C1 segment of cervical spinal cord (tissue), 14 donors: ENCODE measurements around the gene DOK7.

Experiments used
- DNase-seq, 14 donors: peaks; one replicate each; lab custom pipeline; 2025; lab: John Stamatoyannopoulos, UW

Gene DOK7

DNA sequence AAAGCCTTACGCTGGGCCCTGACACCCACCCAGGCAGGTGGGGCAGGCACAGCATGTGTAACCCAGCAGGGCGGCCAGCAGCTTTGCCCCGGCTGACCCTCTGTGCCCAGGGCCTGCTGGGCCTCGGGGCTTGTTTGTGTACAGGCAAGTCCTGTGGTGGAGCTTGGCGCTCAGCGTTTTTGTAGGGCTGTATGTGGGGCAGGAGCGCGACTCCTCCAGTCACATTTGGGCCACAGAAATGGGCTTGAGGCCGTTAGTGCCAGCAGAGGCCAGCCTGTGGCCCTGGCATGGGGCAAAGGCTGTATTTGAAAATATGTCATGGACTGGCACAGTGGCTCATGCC lies 36.0 kb upstream of the DOK7 start:
- DNase-seq: no peak

GRCh38 chr4:3427706-3428446 lies 35.2 kb upstream of the DOK7 start:
- no peak for DNase-seq

- no peak for DNase-seq
Observed at GRCh38 chr4:3429651-3430050, 33.5 kb upstream of the DOK7 start.

DNA sequence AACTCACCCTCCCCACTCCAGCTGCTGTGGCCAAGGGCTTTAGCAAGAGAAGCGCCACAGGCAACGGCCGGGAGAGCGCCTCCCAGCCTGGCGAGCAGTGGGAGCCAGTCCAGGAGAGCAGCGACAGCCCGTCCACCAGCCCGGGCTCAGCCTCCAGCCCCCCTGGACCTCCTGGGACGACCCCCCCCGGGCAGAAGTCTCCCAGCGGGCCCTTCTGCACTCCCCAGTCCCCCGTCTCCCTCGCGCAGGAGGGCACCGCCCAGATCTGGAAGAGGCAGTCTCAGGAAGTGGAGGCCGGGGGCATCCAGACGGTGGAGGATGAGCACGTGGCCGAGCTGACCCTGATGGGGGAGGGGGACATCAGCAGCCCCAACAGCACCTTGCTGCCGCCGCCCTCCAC lies 32.6 kb upstream of the DOK7 start:
- DNase-seq: no peak

- no peak for DNase-seq
Observed at GRCh38 chr4:3431446-3431993, 31.6 kb upstream of the DOK7 start.

DNA sequence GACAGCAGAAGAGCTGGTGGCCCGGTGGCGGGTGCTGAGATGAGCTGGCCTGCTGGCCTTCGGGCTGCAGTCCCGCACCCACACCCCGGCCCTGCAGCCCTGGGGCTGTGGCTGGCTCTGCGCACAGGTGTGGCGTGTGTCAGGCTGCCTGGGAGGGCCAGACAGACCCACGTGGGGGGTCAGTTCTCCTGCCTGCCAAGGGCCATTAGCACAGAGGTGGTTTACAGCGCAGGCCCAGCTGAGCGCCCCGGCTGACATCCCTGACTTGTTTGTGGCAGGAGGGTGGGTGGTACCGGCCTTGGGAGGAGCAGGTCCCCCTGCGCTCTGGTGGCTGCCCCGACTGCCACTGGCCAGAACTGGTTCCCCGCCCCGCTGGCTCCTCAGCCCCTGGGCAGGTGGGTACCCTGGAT lies 30.7 kb upstream of the DOK7 start:
- no peak for DNase-seq

- DNase-seq: no peak
Observed at GRCh38 chr4:3433138-3433869, 29.8 kb upstream of the DOK7 start.

DNA sequence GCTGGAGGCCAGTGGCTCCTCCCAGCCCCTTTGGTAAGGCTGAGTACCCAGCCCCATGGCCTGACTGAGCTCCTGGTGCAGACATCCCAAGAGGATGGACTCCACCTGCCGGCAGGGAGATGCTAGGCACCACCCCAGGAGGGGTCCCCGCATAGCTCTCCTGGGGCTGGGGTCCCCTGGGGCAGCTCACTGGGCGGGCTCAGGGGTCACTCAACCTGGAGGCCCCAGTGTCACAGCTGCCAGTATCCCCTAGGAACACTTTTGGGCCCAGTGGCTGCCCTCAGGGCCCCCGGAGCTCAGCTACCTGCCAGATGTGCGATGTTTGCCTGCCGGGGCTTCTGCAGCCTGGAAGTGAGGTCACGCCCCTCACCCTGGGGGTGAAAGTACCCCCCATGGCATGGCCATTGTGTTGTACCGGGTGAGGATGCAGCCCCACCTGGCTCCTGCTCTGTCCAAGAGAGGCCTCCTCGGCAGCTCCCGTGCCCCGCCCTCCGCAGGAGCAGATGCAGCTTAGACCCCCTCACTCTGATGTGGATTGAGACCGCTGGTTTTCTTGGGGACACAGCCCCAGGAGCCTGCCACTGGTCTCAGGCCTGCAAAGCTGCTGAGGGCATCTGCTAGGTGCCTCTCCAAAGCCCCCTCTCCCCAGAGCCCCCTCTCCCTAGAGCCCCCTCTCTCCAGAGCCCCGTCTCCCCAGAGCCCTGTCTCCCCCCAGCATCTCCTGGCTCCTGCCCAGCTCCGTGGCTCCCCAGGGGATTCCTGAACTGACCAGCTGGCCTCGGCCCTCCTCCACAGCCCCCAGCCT lies 28.0 kb upstream of the DOK7 start:
- DNase-seq: no peak

- no peak for DNase-seq
Observed at GRCh38 chr4:3435686-3435956, 27.5 kb upstream of the DOK7 start.

DNA sequence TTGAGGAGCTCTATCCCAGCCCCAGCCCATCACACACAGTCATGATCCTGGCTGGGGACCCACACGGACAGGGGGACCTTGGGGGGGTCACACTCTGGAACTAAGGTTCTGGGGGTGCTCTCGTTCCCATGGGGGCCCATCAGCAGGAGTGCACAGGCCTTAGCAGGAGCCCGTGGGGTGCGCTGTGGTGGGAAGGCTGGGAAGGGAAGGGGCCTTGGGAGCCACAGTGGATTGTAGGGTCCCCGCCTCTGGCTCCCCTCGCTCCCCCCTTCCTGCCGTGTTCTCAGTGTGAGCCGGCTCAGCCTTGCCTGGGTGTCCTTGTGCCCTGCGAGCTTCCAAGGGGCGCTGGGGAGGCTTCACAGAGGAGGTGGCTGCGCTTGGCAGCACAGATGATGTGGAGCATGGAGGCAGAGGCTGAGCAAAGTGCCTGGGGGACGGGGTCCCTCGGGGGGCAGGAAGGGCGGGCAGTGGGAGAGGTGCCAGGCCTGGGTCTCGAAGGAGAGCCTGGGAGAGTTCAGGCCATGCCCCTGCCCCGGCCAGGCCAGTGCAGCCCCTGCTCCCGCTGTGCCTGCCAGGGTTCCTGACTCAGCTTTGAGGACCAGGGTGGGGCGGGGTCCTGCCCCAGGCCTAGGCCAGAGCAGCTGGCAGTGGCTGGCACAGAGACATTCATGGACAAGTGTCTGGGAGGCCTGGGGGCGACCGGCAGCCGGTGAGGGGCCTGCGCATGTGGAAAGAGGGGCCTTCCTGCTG lies 26.9 kb upstream of the DOK7 start:
- DNase-seq: no peak

DNA sequence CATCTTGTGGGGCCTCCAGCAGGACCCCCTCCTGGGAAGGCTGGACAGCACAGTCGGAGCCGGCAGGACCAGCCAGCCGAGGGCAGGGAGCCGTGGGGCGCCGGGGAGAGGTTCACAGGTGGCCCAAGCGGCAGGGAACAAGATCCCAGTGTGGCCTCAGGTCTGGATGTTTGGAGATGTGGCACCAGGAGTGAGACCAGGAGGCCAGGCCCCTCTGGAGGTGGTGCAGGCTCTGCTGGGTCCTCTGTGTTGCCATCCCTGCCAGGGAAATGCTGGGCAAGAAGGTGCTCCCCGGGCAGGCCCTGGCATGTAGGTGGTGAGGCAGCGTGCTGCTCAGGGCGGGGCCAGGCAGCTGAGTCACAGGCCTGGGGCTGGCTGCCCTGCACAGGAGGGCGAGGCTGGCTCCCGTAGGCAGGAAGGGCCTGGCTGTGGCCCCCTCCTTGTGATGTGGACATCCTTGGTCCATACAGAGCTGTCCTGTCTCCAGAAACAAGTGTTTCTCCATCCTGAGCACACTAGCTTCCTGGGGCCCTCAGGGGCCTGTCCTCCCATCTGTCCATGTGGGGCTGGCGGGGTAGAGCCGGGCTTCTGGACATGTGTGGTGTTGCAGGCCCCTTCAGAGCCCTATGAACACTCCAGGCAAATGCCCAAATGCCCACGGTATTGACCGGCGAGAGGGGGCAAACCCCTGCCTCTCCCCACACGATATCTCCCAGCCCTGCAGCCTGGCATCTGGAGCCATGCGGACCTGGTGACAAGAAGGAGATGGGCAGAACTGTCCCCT lies 26.1 kb upstream of the DOK7 start:
- no peak for DNase-seq

DNA sequence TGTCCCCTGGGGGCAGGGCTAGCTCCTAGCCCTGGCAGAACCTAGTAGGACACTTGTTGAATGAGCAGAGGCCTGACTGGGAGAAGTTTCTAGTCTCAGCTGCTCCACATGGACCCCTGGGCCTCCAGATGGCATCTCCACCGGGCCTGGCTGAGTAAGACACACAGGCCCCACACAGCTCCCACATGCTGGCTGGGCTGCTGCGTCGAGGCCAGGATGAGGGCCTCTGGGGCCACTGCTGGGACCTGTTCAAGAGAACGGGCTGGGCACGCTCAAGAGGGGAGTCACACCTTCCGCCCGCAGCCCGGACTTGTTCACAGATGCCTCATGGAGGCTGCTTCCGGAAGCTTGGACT lies 25.5 kb upstream of the DOK7 start:
- no peak for DNase-seq

GRCh38 chr4:3437998-3438846 lies 24.9 kb upstream of the DOK7 start:
- DNase-seq: no peak

- no peak for DNase-seq
Observed at GRCh38 chr4:3438847-3439180, 24.3 kb upstream of the DOK7 start.

GRCh38 chr4:3439391-3439790 lies 23.7 kb upstream of the DOK7 start:
- no peak for DNase-seq

DNA sequence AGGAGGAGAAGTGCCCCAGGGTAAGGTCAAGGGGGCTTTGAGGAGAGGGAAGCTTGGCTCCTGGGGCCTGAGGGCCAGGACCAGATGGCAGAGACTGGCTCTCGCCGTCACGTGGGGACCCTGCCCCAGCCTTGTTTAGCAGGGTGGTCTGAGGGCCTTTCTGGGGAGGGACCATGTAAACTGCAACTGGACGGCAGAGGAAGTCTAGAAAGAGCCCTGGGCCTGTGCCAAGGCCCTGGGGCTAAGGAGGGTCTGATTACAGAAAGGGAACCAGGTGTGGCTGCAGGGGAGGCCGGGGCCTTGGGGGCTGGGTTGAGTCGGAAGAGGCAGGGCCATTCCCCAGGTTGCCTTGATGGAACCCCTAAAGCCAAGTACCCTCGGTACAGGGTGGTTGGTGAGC lies 23.1 kb upstream of the DOK7 start:
- DNase-seq: no peak

GRCh38 chr4:3440979-3441500 lies 22.1 kb upstream of the DOK7 start:
- no peak for DNase-seq

DNA sequence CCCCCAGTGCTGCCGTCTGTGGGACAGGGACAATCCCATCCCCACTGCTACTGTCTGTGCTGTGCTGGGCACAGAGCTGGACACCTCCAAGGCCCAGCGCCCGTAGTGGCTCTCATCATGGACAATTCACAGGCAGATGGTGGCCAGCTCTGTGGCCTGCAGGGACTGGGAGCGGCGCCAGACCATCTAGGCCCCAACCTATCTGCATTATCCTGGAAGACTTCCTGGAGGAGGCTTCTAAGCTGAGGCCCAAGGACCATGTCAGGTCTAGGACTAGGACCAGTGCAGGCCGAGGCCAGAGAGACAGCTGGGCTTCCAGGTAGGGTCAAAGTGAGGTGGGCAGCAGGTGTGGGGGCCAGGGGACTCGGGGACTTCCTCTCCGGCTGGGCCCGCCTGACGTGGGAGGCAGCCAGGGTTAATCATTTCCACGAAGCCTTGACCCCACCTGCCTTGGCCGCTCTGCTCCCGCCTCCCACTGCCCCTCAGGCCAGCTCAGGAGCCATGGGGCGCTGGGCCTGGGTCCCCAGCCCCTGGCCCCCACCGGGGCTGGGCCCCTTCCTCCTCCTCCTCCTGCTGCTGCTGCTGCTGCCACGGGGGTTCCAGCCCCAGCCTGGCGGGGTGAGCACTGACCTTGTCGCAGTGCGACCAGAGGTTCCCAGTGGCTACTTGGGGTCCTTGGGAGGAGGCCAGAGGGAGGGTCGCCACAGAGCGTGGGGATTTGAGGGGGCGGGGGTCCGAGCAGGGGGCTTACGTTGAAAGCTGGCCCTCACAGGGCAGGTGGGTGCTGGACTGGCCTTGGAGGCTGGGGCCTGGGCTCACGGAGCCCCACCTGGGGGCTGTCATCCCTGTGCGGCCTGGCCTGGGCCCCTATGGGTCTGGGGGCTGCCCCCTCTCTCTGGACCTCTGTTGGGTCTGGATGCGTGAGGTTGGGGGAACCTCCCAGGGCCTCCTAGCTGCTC lies 21.3 kb upstream of the DOK7 start, which contains the start of gene HGFAC:
HGFAC (plus strand) TSS at position 468 of the 959 bp plus-strand sequence; CDS start at position 502, 34 bp downstream.
- peak in 1 of 14 donors; percentile 7 for DNase-seq

- DNase-seq: no peak
Observed at GRCh38 chr4:3442460-3442958, 20.6 kb upstream of the DOK7 start.
